Limb (tissue), 2 donors: ENCODE measurements around the gene IL1R2.

Source experiments
- DNase-seq, 2 donors: peaks; one replicate each; pipeline ENCODE4 v3.0.0-alpha.2; 2016; ENCODE audit errors: extremely low spot score in 2 of 2

Gene IL1R2

DNA sequence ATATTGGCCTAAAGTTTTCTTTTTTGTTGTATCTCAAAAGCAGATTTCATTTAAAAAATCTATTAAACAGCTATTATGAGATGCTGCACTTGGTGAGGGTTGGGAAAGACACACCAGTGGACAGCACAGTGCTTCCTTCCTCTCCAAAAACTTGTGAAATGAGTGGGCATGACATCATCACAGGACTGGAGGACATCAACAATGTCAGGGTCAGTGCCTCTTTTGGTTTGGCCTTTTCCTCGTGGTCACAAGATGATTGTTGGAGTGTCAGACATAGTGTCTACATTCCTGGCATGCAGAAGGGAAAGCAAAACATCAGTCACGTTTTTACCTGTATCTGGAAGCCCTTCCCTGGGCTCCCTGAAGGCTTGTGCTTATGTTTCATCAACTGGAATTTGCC is 49.6 kb downstream of the IL1R2 start:
- DNase-seq: no peak

DNA sequence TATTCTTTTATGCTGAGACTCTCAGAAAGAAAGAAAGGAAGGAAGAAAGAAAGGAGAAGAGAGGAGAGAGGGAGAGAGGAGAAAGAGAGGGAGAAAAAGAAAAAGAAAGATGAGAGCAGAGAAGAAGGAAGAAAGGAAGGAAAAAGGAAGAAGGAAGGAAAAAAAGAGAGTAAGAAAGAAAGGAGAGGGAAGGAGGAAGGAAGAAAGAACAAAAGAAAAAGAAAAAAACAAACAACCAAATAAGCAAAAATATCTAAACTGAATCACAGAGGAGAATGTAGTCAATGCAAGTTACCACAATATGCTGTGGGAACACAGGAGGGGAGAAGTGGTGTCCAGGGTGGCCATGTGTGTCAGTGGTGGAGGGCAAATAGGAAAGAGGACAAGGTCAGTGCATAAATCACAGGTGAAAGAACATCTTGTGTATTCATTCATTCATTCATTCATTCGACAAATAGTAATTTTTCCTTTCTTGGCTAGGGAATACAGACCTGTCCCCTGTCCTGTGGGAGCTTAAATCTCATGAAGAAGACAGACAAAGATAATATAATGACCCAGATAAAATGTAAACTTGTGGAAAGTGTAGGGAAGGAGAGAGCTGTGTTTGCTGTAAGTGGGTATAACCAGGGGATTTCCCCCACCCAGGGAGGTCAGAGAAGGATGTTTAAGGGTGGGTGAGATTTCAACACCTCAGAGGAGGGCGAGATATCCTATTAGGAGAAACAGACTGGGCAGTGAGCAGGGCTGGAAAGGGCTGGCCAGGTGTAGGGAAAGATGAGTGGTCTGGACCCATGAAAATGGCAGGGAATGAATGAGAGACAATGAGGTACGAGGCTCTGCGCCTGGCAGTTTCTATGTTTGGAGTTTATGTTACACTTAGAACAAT is 50.7 kb downstream of the IL1R2 start:
- DNase-seq: no peak

DNA sequence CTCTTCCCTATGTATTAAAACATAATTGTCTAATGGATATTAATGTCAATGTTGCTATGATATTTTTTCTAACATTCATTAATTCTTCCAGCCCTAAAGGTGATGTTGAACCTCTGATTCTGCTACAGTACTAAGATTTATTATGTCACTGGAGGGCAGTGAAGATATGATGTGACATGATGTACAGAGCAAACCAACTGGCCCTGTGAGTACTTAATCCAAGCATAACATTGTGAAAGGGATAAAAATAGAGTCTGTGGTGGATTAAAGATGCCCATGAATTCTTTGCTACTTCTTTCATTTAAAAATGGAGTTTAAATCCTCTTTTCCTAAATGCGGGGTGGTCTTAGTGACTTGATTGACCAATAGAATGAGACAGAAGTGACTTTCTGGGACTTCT is 51.8 kb downstream of the IL1R2 start:
- DNase-seq: no peak

DNA sequence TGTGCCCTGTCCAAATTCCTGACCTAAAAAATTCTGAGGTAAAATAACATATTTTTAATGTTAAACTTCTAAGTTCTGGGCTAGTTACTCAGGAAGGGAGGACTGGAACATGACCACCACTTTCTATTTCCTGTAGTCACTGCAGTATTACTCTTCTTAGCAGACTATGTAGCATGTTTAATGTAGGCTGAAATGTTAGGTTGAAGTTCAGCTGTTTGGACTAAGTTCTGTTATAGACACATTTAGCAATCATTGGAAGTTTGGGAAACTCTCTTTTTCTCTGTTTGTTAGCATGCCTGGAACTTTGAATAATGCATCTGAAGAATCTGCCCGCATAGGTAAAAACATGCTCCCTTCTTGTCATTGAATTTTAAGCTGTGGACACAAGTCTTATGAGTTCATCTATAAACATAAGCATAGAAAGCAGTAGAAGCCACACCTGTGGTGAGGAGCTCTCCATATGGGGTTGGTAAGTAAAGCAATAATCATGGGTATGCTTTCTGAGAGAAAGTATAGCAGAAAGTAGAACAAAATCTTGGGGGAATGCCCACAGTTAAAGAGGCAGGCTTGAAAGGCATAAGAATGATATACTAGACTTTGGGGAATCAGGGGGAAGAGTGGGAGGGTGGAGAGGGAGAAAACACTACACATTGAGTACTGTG is 52.6 kb downstream of the IL1R2 start:
- DNase-seq: no peak

DNA sequence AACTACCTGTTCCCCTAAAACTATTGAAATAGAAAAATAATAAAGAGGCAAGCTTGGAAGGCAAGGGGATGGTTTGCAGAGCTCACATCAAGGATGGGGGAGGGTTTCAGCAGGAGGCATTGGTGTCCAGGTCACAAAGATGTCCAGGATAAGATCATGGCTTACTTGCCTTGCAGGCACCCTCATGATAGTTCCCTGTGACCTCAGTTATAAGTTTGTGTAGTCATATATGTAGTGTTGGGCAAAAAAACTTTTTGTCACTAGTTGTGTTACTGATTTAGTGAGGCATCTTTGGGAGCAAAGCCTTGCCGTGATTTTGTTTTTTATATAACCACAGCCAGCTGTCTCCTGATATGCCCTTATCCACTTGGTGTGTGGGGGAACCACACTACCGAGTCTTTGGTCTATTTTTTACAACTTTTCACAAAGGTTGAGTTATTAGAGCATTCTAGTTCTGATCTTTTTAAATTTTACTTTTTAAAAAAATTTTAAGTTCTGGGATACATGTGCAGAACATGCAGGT is 53.3 kb downstream of the IL1R2 start:
- DNase-seq: no peak

DNA sequence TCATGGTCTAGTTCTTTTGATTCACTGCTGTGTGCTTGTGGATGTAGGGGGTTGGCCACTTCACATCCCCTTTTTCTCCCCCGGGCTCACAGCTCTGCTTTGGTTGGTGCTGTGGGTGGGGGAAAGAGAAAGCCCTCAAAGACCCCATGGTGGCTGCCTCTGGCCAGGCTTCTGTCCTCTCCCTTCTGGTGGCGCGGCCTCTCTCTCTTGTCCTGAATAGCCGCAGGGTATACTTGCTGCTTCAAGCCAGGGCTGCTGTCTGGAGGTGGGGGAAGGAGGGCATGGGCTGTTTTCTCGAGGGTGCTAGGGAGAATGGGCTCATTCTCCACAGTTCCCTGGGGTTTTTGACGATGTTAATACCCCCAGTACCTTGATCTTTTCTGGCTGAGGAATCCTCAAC is 53.9 kb downstream of the IL1R2 start:
- DNase-seq: no peak

DNA sequence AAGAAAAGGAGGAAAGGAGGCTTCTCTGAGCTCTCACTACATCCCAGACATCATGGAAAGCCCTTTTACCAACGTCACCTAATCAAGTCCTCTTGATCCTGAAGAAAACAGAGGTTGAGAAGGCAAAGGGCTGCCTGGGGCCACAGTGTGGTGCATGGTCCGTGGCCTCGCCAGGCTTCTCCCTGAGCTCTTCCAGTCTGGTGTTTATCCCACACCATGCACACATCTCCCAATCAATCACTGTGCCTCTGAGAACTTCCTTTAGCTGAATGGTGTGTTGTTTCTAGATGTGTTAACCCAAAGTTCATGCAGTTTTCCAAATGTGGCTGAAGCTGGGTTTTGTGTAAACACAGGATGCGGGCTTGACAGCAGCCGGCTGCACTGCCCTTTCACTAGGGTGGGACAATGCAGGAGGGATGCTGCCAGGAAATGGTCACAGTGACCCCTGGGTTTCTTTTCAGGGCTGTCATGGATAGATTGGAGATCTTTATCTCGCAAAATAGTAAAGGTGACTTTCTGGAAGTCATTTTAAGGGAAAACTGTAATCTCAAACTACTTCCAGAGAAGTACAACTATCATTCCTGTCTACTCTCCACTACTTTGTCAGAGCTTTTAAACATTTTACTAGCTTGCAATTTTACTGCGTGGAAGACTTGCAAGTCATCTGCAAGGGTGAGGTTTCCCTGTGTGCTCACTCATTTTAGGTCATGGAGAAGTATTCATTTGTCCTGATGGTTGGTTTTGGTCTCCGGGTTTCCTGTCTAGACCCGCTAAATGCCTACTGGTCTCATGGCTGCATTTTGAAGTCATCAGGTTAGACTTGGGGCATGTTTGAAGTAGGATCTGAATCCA is 54.6 kb downstream of the IL1R2 start:
- no peak for DNase-seq

DNA sequence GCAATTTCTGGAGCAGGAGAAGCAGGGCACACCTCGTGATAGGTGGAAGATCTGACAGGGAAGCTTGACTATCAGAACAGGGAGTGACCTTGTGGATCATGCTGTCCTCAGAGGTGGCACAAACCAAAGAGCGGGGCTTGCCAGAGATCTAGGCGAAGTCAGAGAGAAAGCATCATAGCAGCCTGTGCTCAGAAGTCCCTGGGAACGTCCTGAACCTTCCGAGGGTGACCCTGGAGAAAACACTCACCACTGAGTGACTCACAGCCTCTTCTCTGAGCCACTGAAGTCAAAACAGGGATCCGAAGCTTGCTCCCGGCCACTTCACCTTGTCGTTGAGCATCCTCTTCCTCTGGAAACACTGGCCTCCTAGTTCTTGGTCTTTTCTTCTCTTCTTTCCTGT is 56.7 kb downstream of the IL1R2 start:
- DNase-seq: no peak

DNA sequence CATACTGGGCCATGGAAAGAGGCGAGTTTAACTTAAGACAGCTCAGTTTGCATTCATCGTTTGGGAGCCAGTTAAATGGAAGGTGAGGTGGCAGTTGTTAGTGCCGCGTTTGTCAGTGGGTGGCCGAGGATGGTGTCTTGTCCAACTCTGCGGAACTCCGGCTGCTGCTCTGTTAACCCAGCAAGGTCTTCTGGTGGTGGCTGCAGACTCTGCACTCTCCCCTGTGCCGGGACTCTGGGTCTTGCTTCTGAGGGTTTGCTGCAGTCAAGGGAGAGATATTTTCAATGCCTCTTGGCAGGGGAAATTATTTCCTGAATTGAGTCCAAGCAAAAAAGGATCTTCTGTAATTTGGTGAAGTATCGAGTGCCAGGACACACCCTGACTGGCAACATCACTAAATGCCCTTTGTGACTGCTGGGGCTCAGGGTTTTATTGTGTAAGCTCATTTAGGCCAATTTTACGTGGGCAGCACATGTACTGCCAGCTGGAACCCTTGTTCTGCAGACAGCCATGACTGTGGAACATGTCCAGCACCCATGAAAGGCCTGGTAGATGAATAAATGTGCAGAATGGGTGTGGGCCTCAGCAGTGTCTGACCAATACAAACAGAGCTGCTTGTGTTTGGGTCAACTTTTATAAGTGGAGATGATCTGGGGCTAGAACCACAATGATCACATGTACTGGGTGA is 58.1 kb downstream of the IL1R2 start:
- DNase-seq: no peak

DNA sequence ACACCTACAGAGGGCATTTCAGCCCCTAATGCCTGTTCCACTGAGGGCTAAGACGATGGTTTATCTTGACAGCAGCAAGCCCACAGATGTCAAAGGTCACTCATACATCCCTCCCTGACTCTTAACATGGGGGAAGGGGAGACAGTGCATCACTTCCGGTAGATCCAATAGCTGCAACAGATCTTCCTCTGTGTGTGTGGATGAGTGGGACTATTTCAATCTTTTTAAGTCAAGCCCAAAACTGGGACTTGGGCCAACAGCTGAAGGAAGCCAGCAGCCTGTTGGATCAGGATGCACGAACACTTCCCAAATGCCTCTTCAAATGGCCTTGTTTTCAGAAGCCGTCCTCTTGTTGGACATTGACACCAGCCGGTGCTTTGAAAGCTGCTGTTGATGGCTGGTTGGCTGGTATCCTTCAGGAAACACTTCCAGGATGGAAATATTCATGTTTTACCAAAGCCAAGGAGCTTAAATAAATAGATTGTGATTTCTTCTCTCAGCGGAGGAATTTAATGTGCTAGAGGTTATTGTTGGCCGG is 59.2 kb downstream of the IL1R2 start:
- DNase-seq: peak; percentile 79 to 83

DNA sequence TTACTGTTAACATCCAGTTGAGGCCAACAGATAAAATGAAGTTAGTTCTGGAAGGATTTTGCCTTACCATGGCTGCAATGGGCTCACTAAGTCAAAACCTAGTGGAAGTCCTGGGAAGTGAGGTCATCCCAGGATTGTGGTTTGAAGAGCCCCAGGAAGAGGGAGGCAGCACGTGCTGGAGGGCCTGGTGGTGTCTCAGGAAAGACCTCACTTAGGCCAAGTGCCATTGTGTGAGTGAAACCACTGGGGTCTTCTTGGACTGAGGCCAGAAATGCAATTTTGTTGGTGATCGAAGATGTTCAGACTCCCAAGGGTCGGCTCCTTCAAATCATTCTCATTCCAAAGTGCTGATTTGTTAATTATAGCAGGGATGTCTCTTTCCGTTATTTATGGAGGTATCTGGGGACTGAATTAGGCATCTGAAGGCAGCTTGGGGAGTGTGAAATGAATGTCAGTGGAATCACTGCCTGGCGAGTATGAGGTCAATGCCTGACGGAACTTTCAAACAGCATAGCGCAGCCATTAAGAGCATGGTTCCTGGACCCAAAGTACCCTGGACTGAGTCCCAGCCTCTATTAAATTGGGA is 60.0 kb downstream of the IL1R2 start:
- DNase-seq: no peak

DNA sequence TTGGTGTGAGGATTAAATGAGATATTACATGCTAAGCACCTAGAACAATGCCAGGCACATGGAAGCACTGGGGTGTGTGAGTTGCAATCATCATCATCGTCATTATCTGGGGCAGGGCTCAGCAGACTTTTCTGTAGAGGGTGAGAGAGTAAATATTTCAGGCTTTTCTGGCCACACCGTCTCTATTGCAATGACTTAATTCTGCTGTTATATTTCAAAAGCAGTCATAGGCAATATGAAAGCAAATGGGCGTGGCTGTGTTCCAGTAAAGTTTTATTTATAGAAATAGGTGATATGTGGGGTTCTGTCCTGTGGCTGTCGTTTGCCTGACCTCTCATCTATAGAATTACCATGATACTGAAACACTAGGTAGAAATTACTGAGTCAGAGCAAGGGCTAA is 60.6 kb downstream of the IL1R2 start:
- no peak for DNase-seq

DNA sequence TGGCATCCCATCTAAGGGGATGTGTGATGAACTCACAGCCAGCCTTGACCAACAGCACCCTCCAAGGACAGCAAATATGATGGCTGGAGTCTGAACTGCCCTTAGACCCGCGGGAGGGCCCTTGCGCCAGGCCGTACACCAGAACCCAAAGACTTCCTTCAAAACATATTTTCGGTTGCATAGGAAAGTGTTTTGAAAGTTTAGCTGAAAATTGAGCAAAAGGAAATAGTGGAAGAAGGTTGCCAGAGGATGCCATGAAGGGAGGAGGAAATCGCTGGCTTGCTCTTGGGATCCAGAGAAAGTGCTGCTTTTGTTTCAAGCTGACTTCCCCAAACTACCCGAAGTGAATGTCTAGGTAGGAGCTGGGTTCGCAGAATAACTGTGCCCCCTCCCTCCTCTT is 61.3 kb downstream of the IL1R2 start:
- DNase-seq: no peak

DNA sequence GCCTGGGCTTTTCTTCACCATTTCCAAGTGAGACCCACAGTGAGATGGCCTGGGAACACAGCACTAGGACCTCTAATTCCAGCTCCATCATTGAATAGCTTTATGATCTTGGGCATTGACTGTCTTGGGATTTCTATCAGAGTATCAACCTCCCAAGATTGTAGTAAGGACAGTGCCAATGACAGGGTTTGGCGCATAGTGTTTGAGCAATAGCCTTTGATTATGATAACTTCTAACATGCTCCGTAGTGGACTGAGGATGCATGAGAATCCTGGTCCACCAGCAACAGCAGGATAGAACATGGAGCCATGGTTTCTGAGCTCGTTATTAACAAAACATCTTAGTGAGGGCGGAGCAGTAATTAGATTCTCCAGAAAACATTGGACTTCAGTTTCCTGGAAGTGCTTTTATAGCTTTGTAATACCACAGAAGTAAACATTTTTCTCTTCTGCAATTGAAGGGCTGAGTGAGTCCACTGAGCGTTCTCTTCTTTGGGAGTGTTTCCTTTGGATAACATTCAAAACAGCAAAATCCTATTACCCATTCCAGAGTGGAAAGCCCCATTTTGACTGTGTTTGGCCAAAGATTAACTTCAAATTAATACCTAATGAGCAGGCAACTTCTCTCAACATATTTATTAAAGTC is 63.7 kb downstream of the IL1R2 start:
- no peak for DNase-seq

DNA sequence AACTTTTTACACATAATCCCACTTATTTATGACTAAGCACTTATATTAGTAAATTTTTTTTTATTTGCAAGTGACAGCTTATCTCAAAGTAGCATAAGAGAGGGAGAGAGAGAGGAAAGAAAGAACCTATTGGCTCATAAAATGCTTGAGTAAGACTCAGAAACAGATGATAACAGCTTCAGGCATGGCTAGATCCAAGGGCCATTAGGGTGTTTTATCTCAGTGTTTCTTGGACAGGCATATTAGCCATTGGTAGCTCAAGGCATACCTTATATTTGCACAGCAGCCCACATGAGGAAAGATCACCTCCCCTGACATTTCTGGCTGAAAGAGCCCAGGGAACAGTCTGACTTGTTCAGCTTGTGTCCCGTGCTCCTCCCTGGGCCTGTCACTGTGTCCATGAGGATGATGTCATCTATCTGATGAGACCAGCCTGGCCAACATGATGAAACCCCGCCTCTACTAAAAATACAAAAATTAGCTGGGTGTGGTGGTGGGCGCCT is 64.4 kb downstream of the IL1R2 start:
- no peak for DNase-seq

DNA sequence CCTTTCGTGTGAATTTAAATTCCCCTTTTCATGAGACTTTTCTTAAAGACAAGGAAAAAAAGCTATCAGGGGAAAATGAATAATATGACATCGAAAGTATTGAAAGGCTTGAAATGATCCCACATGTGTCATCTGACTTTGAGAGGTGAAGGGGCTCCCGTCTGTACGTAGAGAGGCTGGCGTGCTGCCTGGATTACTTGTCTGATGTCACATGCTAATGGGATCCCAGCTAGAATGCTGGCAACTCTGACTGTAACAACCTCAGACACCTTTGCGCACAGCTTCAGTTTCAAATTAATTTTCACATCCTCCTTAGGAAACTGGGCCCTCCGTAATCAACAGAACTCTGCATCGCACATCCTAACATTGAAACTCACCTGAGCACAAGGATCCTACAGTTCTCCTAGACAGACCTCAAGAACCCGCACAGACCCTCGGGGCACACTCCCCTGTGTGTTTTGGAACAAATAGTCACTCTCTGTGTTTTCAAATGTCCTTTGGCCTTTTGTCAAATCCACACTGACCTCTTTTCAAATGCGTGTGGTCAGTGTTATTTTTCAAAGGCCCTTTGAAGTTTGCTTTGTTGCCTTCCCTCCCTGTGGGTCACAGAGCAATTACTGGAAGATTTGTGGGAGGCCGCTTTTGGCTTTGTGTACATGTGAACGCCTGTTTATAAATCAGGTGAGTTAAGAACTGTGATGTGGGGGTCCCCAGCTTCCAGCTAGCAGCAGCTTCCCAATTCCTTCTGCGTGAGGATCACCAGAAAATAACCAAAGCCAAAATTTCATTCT is 65.9 kb downstream of the IL1R2 start:
- DNase-seq: no peak

DNA sequence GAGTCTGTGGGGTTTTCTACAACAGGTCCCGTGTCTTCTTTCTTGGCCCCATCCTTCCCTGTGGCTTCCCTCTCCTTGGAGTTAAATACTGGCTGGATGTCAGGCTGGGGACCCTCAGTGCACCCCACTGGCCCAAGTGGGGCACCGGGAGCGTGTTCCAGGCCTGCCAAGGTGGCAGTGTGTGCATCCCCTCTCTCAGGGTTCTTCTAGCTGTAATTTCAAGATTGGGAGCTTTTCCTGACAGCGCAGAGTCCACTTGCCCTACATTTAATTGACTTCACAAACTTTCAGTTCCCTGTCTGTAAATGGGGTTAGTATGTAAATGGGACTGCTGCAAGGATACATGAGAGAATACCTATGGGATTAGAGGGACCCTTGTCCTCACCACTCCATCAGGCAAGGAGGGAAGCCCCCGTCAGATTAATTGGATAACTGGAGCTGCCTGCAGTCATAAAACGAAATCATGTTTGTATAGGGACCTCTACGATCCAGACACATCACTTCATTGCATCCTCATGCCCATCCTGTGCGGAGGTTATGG is 66.6 kb downstream of the IL1R2 start:
- DNase-seq: no peak

DNA sequence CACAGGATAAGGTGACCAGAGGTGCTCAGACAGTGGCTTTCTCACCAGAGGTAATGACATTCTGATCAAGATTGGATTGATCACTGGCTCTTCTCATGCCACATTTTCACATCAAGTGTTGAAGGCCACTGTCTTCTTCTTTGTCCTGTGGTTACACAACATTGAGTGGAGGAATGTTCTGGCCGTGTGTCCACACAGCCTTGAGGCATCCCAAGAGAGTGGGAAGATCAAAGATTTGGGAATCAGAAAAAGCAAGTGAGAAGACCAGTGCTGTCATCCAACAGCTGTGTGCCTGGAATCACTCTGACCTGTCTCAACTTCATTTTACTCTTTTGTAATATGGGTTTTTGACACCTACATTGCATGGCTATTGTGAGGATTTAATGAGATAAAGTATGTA is 67.4 kb downstream of the IL1R2 start:
- DNase-seq: no peak

DNA sequence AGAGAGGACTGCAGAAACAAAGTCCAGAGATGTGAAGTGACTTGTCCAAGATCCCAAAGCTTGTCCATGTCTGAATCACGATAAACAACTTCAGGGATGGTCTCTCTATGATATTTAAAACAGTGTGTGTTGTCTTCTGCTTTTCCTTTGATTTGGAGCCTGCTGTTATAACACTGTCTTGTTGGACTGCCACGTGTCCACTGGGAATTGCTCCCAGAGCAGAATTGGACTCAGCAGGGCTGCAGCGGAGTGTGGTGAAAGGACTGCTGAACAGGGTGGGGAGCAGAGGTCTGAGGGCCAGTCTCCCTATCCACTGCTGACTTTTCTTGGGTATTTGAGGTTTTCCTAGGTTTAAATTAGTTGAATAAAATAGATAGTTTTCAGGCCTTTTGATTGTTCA is 68.3 kb downstream of the IL1R2 start:
- no peak for DNase-seq
